HL-60 (cell line): Measurements from ENCODE around the gene NLRP6.
"Not testable (repeated sequence)": the region's sequence is repeated elsewhere in the genome, so short reads cannot be mapped to it uniquely, and the experiment has no call there.

ENCODE experiments used
- SPI1 ChIP-seq: IDR thresholded peaks from 2 replicates; pipeline ENCODE4 v1.6.1; 2012; ENCODE audit warnings: low read depth, mild to moderate bottlenecking, borderline replicate concordance
- TF ChIP-seq, protein P1 (sequence below): IDR thresholded peaks from one replicate; pipeline ENCODE4 v1.5.1; 2011; ENCODE audit warnings: low read length, control low read depth, inconsistent platforms; ENCODE audit not compliant: insufficient read depth
- TF ChIP-seq, protein P2 (sequence below): IDR thresholded peaks from 2 replicates; pipeline ENCODE4 v1.6.1; 2012; ENCODE audit warnings: low read depth; ENCODE audit not compliant: insufficient replicate concordance

DNA sequence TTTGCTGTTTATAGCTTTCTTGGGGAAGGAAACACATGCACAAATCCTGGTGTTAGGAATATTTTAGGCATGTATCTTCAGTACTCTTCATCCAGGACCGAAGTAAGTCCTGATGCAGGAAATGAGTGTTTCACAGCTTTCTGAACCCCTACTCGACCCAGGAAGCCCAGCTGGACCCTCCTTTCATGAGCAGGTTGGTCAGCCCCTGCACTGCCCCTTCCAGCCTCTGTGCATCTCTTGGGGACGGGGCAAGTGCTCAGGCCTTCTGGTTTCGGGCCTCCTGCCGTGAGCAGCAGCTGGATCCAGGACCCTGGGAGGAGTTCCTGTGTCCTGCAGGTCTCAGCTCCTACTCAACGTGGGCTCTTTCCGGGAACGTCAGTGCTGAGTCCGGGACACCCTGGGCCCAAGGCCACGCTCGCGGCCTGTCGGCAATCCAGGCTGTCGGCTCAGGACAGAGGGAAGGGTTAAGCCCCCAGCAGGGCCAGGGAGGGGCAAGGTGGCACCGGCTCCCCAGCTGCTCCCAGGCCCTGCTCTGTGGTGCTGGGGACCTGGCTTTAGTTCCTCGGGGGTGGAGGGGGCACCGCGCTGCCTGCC lies 31.9 kb downstream of the NLRP6 start:
- TF ChIP-seq, protein P1, sequence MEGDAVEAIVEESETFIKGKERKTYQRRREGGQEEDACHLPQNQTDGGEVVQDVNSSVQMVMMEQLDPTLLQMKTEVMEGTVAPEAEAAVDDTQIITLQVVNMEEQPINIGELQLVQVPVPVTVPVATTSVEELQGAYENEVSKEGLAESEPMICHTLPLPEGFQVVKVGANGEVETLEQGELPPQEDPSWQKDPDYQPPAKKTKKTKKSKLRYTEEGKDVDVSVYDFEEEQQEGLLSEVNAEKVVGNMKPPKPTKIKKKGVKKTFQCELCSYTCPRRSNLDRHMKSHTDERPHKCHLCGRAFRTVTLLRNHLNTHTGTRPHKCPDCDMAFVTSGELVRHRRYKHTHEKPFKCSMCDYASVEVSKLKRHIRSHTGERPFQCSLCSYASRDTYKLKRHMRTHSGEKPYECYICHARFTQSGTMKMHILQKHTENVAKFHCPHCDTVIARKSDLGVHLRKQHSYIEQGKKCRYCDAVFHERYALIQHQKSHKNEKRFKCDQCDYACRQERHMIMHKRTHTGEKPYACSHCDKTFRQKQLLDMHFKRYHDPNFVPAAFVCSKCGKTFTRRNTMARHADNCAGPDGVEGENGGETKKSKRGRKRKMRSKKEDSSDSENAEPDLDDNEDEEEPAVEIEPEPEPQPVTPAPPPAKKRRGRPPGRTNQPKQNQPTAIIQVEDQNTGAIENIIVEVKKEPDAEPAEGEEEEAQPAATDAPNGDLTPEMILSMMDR, result not testable (repeated sequence)
- TF ChIP-seq, protein P2, sequence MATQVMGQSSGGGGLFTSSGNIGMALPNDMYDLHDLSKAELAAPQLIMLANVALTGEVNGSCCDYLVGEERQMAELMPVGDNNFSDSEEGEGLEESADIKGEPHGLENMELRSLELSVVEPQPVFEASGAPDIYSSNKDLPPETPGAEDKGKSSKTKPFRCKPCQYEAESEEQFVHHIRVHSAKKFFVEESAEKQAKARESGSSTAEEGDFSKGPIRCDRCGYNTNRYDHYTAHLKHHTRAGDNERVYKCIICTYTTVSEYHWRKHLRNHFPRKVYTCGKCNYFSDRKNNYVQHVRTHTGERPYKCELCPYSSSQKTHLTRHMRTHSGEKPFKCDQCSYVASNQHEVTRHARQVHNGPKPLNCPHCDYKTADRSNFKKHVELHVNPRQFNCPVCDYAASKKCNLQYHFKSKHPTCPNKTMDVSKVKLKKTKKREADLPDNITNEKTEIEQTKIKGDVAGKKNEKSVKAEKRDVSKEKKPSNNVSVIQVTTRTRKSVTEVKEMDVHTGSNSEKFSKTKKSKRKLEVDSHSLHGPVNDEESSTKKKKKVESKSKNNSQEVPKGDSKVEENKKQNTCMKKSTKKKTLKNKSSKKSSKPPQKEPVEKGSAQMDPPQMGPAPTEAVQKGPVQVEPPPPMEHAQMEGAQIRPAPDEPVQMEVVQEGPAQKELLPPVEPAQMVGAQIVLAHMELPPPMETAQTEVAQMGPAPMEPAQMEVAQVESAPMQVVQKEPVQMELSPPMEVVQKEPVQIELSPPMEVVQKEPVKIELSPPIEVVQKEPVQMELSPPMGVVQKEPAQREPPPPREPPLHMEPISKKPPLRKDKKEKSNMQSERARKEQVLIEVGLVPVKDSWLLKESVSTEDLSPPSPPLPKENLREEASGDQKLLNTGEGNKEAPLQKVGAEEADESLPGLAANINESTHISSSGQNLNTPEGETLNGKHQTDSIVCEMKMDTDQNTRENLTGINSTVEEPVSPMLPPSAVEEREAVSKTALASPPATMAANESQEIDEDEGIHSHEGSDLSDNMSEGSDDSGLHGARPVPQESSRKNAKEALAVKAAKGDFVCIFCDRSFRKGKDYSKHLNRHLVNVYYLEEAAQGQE, result not testable (repeated sequence)
- not testable (repeated sequence) for TF ChIP-seq SPI1
